Psoas muscle (tissue), 8 donors: ENCODE results near the gene VASH1. TPM values are rescaled to one million over a fixed set of nuclear protein-coding genes. Genes with fewer than 3 reads are reported as not detected.
A peak's percentile ranks its signal among the peaks of the same experiment; 100 is the strongest.

Source experiments
- ATAC-seq, 4 donors: fragments of 200-7000 bp; cut with Tn5 transposase; one replicate each; pipeline ENCODE4 v1.9.1; 2020; ENCODE audit warnings: moderate library complexity in 3 of 4, mild to moderate bottlenecking in 2 of 4
- DNase-seq, 2 donors: peaks; one replicate each; pipeline ENCODE4 v3.0.0-alpha.2; 2020
- H3K27ac ChIP-seq: fragments of 200-600 bp; one replicate; pipeline ENCODE4 v1.8.0; 2022
- H3K27me3 ChIP-seq, 3 donors: fragments of 200-600 bp in 1 of 3; one replicate each; pipeline versions ENCODE4 v1.6.1 to v1.8.0; 2013 to 2022; ENCODE audit warnings: low read length in 2 of 3, mild to moderate bottlenecking in 2 of 3, moderate library complexity in 1 of 3; ENCODE audit not compliant: insufficient read depth in 3 of 3
- H3K36me3 ChIP-seq, 2 donors: fragments of 200-600 bp in 1 of 2; one replicate each; pipeline versions ENCODE4 v1.6.1 to v1.8.0; 2013 to 2022; ENCODE audit warnings: low read depth in 1 of 2, mild to moderate bottlenecking in 1 of 2, moderate library complexity in 1 of 2; ENCODE audit not compliant: insufficient read depth in 1 of 2
- H3K4me1 ChIP-seq: fragments of 200-600 bp; one replicate; pipeline ENCODE4 v1.8.0; 2022
- H3K4me3 ChIP-seq: fragments of 200-600 bp; one replicate; pipeline ENCODE4 v1.8.0; 2022; ENCODE audit warnings: mild to moderate bottlenecking
- H3K9me3 ChIP-seq: fragments of 200-600 bp; one replicate; pipeline ENCODE4 v1.8.0; 2022
- CTCF ChIP-seq: fragments of 200-600 bp; IDR thresholded peaks from one replicate; pipeline ENCODE4 v1.8.0; 2022; ENCODE audit warnings: antibody characterized with exemption
- WGBS, 3 donors: extraction: QIAGEN DNeasy Blood & Tissue Kit; methylation state at CpG; one replicate each; pipeline versions ENCODE4 v1.1.6 to v1.1.7; 2013; 5-methylcytosine and 5-hydroxymethylcytosine counted together
- intact Hi-C, 2 donors: fragments of 100-400 bp; cut with DNase I; formaldehyde crosslinking; loops; one replicate each; pipeline versions ENCODE4 v1.11.0 to v1.14.2; 2022
- polyA plus RNA-seq, 3 donors: library from polyadenylated mRNA; stranded (reverse); fragments of 200-250 nt; gene quantifications; one replicate each; pipeline ENCODE4 v1.2.3, GENCODE V29; 2013
- total RNA-seq, 4 donors: library from RNA; stranded (reverse); fragmentation: NEBNext Ultra II Directional in 2 of 4; extraction: Animal tissue kit (Norgen Biotek cat#: 25700) in 2 of 4; gene quantifications; one replicate each; pipeline versions ENCODE4 v1.2.1 to v1.2.4, GENCODE V29; 2021 to 2023
- donor health status: healthy with polysubstance abuse.
- donor health status: DM: no; HTN: no; CAD: no; lungs with moderate emphysema.
- donor health status: Bipolar disorder and iron deficiency.
- donor health status: healthy.
- donor health status: DM: yes; HTN: yes; CAD: no.
- donor health status: DM: no; HTN: no; CAD: no.
- donor health status: DM: no; HTN: no; CAD: no.
- donor health status: DM: yes; HTN: yes; CAD: no.

VASH1 gene
- total and polyA plus RNA-seq, 7 donors, result 1.7 to 8.2 (median 4.0) TPM

DNA sequence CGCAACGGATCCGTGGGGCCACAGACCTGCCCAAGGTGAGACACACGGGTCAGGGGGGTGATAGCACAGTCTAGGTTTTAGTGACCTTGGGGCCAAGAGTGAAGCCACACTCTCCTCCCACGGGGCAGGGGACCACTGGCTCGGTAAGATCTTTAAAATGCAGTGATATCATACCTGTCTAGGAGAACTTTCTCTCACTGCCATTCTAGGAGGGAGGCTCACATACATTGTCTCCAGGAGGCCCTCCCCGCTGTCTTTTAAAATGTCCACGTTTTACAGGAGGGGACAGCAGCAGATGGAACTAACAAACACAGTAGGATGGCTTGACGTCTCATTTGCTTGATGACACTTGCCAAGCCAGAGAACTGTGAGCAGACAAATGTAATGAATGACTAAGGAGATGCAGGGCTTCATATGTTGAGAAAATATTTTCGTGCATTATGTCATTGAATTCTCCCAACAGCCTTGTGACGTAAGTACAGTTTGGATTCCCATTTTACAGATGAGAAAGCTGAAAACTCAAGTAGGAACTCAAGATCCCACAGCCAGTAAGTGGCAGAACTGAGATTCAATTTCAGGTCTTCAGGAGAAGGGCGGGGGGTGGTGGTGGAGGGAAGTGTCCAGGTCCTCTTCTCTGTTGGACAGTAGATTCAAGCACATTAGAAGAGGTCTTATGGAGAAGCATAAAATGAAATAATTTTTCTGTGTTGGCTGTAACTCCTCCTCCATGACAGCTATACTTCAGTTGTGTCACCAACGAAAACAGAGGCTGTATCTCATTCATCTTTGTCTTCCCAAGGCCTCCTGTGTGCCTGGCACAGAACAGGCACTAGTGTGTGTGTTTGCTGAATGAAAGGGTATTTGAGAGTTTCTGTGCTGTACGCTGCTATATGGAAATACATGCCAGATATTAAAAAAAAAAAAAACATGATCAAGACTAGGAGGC, 2.1 kb downstream of the VASH1 start:
- intact Hi-C loops, result loop anchor here in 1 of 2 donors (5.0 kb wide), 1 partner anchor 51 kb away; no protein-coding TSS in a partner anchor
- Histone ChIP-seq H3K27ac (no peak overlapping the region), H3K36me3 (no peaks in the 10 kb centered on the region), H3K9me3 (no peaks in the 10 kb centered on the region), H3K4me1 (no peaks in the 10 kb centered on the region), H3K4me3 (peak overlapping the region; percentile 75), H3K27me3 (peaks cover 0 to 13% (median 4%) of the 10 kb centered on the region in 3 donors)
- no peak for TF ChIP-seq CTCF
- WGBS, 3 donors, result 48 to 54% (median 48%) methylated on average over 14 of the region's 14 CpGs
- ATAC-seq (no peak), DNase-seq (no peak)

DNA sequence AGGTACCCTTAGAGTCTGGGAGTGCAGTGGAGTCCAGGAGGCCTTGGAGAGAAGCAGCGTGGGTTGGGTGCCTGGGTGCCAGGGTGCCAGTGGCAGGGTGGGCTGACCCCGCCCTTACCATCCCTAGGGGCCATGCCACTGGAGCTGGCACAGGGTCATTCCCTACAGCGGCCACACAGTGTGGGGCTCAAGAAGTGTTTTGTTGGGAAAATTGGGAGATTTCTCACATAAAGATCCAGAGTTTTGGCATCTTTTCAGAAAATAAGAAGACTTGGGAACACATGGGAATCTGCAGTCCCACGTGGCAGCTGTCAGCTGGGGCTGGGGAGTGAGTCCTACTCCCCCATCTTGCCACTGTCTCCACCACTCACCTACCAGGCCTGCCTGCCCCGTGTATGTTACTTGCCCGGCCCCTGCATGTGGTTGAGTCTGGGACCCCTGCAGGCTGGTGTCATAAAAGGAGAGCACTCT, 4.2 kb downstream of the VASH1 start:
- H3K27ac ChIP-seq, result no peak overlapping the region
- no peaks in the 10 kb centered on the region for H3K9me3 ChIP-seq
- WGBS, 3 donors, result 66 to 83% (median 68%) methylated on average over 6 of the region's 6 CpGs
- no peak for ATAC-seq
- no peak overlapping the region for H3K4me3 ChIP-seq
- TF ChIP-seq CTCF, result no peak
- H3K4me1 ChIP-seq, result no peaks in the 10 kb centered on the region
- DNase-seq, result no peak
- H3K36me3 ChIP-seq, result no peaks in the 10 kb centered on the region
- H3K27me3 ChIP-seq, result peaks cover 0 to 13% (median 4%) of the 10 kb centered on the region in 3 donors
- intact Hi-C loops, result no loop called here

DNA sequence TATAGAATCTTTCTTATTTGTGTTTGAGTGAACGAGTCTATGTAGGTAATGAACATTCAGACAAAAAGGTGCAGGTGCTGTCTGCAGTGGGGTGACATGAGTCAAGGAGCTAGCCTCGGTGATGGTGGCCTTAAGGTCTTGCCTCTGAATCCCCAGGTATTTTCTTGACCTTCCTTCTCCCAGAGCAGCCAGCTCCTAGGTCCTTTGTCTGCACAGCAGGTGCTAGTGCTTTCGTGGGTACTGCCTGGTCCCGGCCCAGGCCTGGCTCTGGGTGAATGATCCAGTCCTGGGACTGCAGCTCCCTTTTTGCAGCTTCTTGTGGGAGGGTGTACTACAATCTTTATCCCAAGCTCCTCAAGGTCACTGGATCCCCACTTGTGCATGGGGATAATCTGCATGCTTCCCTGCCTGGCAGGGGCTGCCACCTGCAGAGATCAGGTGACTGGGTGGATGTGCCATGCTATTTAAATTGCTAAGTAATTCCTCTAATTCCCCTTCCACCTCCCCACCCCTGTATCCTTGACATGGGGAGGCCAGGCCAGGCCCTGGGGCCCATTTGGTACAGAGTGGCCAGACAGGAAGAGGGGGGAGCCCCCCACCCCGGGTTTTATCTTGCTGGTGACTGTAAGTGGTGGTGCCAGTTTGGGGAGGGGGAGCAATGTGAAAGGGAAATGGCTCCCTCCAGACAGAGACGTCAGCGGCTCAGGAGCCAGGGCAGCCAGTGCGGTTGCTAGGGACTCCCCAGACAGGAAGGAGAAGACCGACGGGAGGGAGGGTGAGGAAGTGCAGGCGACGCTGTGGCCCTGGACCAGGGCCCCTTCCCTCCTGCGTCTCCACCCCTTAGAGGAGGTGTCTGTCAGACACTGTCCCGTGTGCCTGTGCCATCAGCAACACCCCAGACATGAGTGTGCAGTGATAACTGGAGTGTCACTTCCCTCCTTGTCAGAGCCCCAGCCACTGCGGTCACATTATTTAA, 6.7 kb downstream of the VASH1 start:
- peaks cover 0 to 11% (median 2%) of the 10 kb centered on the region in 3 donors for H3K27me3 ChIP-seq
- no peak overlapping the region for H3K4me3 ChIP-seq
- WGBS, 3 donors, result 43 to 52% (median 49%) methylated on average over 14 to 15 of the region's 15 CpGs
- H3K36me3 ChIP-seq, result no peaks in the 10 kb centered on the region
- intact Hi-C loops, result no loop called here
- peak overlapping the region; percentile 50 for H3K27ac ChIP-seq
- ATAC-seq, result peak; percentile 31 to 62 (median 56)
- no peaks in the 10 kb centered on the region for H3K4me1 ChIP-seq
- TF ChIP-seq CTCF, result no peak
- H3K9me3 ChIP-seq, result no peaks in the 10 kb centered on the region
- peak; percentile 49 to 75 for DNase-seq

- Histone ChIP-seq H3K36me3 (no peaks in the 10 kb centered on the region), H3K27ac (peak overlapping the region; percentile 50)
- peak in 1 of 4 donors; percentile 9 for ATAC-seq
Measured at GRCh38 chr14:76768671-76769500, 7.6 kb downstream of the VASH1 start.

More at GRCh38 chr14:76768671-76769500, 7.6 kb downstream of the VASH1 start:
- no peak for TF ChIP-seq CTCF
- no peak for DNase-seq
- Histone ChIP-seq H3K9me3 (no peaks in the 10 kb centered on the region), H3K4me1 (no peaks in the 10 kb centered on the region), H3K27me3 (peaks cover 0 to 10% (median 2%) of the 10 kb centered on the region in 3 donors), H3K4me3 (no peak overlapping the region)
- intact Hi-C loops, result no loop called here
- WGBS, 3 donors, result 60 to 74% (median 69%) methylated on average over 11 of the region's 11 CpGs
